NCI-H2107 treated with DMSO at 0.1 percent for 48 hours (cell line): Measurements from ENCODE around the gene DPY30.
"Not testable (repeated sequence)": the region's sequence is repeated elsewhere in the genome, so short reads cannot be mapped to it uniquely, and the experiment has no call there.

Experiments
- DNase-seq: peaks from one replicate; lab custom pipeline; 2025; ENCODE audit not compliant: unreplicated experiment; lab: John Stamatoyannopoulos, UW

DPY30 gene

DNA sequence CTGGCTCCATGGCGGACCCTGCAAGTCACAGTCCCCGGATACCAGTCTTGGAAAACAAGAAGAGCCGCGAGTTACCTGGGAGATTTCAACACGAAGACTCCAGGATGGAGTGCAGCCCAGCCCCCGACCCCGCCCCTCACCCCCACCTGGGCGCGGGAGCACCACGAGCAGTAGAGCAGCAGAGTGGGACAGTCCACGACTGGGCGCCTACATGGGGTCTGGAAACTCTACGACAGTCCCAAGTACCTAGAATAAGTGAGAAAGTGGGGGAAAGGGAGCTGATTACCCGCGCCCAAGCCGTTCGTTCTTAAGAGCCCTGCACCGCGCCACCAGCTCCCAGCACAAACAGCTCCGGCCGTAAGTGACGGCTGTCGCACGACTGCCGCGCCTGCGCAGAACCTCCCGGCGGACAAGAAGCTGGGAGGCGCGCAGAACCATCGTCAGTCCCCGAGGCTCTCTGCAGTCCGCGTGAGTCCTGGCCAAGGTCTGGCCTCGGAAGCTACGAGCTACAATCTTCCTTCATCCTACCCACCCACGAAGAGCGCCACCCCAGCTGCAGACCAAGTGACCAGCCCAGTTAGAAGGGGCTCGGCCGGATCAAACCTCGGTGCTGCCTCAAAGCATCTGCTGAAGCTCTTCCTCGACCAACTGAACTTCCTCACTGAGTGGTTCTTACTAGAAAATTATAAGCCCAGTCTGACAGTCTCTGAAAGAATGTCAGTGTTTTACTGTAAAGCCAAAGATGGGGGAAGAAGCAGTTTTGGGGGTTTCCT lies at the start of gene DPY30:
Gene DPY30 (minus strand): TSS at position 359 of the 773 bp plus-strand sequence. CDS start 349 bp downstream, at position 10.
- peak; percentile 77 for DNase-seq

DNA sequence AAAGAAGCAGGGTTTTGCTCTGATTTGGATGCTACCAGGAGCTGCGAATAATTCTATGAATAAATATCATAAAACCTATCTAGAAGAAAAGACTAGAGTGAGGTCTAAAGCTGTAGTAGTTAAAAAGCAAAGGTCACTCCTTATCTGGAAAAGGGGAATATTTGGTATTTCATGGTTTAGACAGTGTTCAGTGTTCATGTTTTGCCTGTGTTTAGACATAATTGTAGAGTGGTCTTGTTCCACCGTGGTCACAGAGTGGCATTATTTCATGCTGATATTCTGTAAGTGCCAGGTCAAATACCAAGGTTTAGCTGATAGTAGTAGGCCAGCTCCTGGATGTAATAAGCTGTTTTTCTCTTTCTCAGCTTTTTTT lies 34.5 kb upstream of the DPY30 start:
- DNase-seq, result no peak

GRCh38 chr2:32067549-32067948 lies 27.9 kb upstream of the DPY30 start:
- no peak for DNase-seq

GRCh38 chr2:32064713-32065112 lies 25.1 kb upstream of the DPY30 start:
- DNase-seq, result no peak

GRCh38 chr2:32064021-32064601 lies 24.5 kb upstream of the DPY30 start:
- DNase-seq, result no peak

- peak; percentile 95 for DNase-seq
Measured at GRCh38 chr2:32063310-32064020, 23.9 kb upstream of the DPY30 start, which contains the start of gene SPAST. Gene SPAST (plus strand): TSS chr2:32063556. CDS start chr2:32063832, 276 bp downstream.

GRCh38 chr2:32061973-32062861 lies 22.6 kb upstream of the DPY30 start:
- DNase-seq, result peak; percentile 77

- no peak for DNase-seq
Measured at GRCh38 chr2:32061430-32061829, 21.8 kb upstream of the DPY30 start.

DNA sequence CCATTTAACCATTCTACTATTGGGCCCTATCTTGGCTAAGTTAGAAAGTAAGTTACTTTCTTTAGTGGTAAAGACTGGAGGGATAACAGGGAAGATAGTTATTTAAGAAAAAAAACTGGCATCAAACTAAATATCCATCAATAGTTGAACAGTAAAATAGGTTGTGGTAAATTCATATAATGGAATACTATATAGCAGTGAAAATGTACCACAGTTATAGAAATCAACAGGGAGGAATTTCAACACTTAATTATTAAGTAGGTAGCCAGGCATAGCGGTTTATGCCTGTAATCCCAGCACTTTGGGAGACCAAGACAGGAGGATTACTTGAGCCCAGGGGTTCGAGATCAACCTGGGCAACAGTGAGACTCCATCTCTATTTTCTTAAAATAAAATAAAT lies 20.7 kb upstream of the DPY30 start:
- no peak for DNase-seq

DNA sequence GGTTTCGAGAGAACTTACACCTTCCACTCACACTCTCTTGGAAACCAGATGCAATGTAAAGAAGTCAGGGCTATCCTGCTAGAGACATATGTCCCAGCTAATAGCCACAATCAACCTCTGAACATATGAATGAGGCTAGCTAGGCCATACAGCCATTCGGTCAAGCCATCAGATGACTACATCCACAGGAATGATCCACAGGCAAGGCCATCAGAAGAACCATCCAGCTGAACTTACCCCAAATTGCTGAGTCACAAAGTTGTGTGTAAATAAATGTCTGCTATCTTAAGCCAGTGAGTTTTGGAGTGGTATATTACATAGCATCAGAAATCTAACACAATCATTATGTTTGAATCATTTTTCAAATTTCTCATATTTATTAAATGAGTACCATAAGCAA lies 18.5 kb upstream of the DPY30 start:
- DNase-seq, result no peak

DNA sequence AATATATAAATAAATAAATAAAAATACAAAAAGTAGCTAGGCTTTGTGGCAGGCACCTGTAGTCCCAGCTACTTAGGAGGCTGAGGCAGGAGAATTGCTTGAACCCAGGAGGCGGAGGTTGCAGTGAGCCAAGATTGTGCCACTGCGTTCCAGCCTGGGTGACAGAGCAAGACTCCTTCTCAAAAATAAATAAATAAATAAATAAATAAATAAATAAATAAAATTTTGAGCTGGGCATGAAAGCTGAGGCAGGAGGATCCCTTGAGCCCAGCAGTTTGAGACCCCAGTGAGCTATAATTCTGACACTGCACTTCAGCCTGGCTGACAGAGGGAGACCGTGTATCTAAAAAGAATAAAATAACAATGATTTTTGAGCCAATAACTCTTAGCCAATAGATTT lies 15.0 kb upstream of the DPY30 start:
- not testable (repeated sequence) for DNase-seq

DNA sequence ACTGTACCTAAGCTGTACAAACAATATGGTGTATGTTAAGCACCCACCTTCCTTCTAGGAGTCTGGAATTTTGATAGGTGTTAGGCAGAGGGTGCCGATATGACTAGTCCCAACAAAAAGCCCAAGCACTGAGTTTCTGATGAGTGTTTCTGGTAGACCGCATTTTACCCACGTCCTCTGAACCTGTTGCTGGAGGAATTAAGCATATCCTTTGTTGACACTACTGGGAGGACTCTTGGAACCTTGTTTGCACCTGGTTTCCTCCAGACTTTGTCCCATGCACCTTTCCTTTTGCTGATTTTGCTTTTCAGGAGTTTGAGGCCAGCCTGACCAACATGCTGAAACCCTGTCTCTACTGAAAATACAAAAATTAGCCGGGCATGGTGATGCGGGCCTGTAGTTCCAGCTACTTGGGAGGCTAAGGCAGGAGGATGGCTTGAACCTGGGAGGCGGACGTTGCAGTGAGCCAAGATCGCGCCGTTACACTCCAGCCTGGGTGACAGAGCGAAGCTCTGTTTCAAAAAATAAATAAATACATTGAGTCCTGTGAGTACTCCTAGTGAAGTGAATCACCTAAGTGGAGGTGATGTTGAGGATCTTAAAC lies 12.3 kb upstream of the DPY30 start:
- DNase-seq, result no peak

- DNase-seq, result no peak
Measured at GRCh38 chr2:32043561-32043960, 4.0 kb upstream of the DPY30 start.

GRCh38 chr2:32034198-32034887 lies 5.3 kb downstream of the DPY30 start:
- not testable (repeated sequence) for DNase-seq

- DNase-seq, result not testable (repeated sequence)
Measured at GRCh38 chr2:32018789-32019482, 20.7 kb downstream of the DPY30 start.

DNA sequence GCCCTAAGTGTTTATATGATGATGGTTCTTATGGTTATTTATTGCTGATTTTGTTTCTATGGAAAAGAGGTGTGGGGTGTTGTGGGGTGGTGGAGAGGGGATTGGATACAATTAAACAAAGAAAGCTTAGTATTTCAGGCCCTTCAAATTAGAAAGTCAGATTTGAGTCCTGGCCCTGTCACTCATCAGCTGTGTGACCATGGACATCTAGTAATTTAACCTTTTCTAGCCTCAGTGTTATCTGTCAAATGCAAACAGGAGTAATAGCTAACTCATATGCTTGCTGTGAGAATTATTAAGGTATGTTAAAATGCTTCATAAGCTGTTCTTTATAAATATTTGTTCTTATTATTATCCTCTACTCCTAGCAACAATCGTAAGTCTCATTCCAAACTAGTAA lies 26.7 kb downstream of the DPY30 start:
- DNase-seq, result no peak

DNA sequence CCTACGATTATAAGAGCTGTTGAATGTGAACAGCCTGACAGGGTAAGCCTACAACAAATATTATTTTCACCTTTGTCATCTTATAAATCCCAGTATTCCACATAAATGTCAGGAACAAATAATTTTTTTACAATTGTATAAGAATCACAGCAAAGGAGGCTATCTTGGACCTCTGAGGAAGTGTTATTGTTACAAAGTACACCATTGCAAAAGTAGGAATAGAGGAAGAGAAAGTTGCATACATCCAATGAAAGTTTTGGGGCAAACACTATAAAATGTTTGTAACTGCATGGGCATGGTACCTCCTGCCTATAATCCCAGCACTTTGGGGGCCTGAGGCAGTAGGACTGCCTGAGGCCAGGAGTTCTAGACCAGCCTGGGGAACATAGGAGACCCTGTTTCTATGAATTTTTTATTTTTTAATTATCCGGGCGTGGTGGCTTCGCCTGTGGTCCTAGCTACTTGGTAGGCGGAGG lies 28.1 kb downstream of the DPY30 start:
- DNase-seq, result no peak

DNA sequence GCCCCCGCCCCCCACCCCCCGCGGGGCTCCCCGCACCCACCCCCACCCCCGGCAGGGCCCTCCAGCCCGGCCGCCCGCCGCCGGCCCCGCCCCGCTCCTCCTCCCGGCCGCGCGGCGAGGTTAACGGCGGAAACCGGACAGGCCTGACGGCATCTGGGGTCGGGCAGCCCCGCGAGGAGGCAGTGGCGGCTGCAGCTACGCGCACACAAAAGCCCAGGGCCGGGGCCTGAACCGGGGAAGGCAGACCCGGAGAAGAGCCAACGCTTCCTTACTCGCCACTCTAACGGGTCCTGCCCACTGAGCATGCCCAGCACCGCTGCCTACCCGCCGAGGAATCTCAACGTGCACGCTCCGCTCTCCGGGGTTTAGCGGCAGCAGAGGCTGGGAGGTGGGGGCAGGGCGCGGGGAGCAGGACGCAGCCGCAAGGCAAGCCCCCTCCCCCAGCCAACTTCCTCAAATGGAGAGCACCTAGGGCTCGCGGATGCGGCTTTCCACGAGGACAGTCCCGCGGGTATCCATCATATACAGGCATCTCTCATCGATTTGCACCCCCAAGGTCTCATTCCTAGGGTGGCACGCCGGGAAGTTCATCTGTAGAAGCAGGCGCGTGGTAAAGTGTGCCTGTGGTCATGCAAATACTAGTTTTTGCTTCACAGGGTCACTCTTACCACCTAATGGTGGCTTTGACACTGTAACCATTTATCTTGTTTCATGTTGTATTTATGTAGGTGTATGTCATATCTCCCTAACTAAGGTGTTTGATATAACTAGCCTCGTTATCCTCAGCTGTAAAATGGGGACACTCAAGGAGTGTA lies 28.7 kb downstream of the DPY30 start, which contains the start of gene MEMO1:
Gene MEMO1 (minus strand): TSS at position 339 of the 815 bp plus-strand sequence. CDS start 761 bp downstream, outside the sequence.
- DNase-seq, result peak; percentile 88
